ENCODE results near the gene CLASP1.

DNA sequence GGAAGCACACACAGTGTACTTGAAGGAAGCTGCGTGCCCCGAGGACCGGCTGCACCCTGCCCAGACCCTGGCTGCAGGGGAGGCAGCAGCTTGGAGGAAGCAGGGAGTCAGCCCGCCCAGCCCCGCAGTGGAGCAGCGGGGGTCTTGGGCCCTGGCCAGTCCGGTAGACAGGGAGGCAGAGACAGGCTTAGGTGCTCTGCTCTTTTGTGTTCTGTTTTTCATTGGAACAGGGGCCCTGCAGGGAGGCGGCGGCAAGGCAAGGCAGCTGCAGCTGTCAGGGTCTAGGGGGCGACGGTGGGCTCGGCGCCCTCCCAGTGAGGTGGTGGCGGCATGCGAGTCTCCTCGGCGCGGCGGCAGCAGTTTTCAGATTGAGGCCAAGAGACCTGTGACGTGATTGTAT, 311.0 kb downstream of the CLASP1 start:
- TF ChIP-seq, protein P1, sequence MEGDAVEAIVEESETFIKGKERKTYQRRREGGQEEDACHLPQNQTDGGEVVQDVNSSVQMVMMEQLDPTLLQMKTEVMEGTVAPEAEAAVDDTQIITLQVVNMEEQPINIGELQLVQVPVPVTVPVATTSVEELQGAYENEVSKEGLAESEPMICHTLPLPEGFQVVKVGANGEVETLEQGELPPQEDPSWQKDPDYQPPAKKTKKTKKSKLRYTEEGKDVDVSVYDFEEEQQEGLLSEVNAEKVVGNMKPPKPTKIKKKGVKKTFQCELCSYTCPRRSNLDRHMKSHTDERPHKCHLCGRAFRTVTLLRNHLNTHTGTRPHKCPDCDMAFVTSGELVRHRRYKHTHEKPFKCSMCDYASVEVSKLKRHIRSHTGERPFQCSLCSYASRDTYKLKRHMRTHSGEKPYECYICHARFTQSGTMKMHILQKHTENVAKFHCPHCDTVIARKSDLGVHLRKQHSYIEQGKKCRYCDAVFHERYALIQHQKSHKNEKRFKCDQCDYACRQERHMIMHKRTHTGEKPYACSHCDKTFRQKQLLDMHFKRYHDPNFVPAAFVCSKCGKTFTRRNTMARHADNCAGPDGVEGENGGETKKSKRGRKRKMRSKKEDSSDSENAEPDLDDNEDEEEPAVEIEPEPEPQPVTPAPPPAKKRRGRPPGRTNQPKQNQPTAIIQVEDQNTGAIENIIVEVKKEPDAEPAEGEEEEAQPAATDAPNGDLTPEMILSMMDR (IDR thresholded peaks at IDR 0.05; ENCODE audit: poor library complexity) = no peak
- TF ChIP-seq EZH2 (IDR thresholded peaks at IDR 0.05; ENCODE audit: borderline replicate concordance) (no peak), EZH2phosphoT487 (IDR thresholded peaks at IDR 0.05; ENCODE audit: low read depth, severe bottlenecking, unreplicated experiment) (no peak)

Data from hepatocyte (in vitro differentiated cells).